Cardiac fibroblast (primary cell): Measurements from ENCODE around the gene PDZD7.

Experiments used
- DNase-seq, 2 donors: peaks; one replicate each; pipeline versions ENCODE4 v3.0.0 to v3.0.0-alpha.2; 2010; ENCODE audit warnings: low read depth in 2 of 2
- H3K4me3 ChIP-seq, 2 donors: replicated peaks in 1 of 2; 1 replicate in 1 of 2; 2 replicates in 1 of 2; pipeline ENCODE4 v1.5.1; 2011; ENCODE audit warnings: low read depth in 2 of 2, low read length in 2 of 2, mild to moderate bottlenecking in 2 of 2, moderate library complexity in 1 of 2
- TF ChIP-seq, protein P1 (sequence below): IDR thresholded peaks from one replicate; pipeline ENCODE4 v1.5.1; 2011; ENCODE audit warnings: low read depth, mild to moderate bottlenecking, low read length, inconsistent platforms

The PDZD7 gene

GRCh38 chr10:101016814-101017213 is 14.1 kb downstream of the PDZD7 start:
- no peak for DNase-seq
- TF ChIP-seq, protein P1, sequence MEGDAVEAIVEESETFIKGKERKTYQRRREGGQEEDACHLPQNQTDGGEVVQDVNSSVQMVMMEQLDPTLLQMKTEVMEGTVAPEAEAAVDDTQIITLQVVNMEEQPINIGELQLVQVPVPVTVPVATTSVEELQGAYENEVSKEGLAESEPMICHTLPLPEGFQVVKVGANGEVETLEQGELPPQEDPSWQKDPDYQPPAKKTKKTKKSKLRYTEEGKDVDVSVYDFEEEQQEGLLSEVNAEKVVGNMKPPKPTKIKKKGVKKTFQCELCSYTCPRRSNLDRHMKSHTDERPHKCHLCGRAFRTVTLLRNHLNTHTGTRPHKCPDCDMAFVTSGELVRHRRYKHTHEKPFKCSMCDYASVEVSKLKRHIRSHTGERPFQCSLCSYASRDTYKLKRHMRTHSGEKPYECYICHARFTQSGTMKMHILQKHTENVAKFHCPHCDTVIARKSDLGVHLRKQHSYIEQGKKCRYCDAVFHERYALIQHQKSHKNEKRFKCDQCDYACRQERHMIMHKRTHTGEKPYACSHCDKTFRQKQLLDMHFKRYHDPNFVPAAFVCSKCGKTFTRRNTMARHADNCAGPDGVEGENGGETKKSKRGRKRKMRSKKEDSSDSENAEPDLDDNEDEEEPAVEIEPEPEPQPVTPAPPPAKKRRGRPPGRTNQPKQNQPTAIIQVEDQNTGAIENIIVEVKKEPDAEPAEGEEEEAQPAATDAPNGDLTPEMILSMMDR, result no peak
- H3K4me3 ChIP-seq, result no peak overlapping the region

DNA sequence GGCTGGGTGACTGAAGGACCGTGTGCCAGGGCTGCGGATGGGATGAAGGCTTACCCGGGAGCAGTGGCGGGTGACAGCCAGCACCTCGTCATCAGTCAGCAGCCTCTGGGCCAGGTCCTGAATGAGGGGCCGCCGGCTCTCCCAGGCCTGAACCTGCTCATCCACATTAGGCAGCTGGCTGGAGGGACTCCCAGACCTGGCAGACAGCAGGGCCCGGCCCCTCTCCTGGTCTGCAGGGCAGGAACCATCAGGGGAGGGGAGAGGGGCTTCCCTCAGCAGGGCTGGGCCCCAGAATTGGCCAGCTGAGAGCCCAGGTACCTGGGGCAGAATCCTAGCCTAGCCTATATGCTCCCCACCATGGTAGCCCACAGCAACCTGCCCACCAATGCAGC is 15.4 kb downstream of the PDZD7 start:
- H3K4me3 ChIP-seq, result no peak overlapping the region
- TF ChIP-seq, protein P1, result no peak
- no peak for DNase-seq

DNA sequence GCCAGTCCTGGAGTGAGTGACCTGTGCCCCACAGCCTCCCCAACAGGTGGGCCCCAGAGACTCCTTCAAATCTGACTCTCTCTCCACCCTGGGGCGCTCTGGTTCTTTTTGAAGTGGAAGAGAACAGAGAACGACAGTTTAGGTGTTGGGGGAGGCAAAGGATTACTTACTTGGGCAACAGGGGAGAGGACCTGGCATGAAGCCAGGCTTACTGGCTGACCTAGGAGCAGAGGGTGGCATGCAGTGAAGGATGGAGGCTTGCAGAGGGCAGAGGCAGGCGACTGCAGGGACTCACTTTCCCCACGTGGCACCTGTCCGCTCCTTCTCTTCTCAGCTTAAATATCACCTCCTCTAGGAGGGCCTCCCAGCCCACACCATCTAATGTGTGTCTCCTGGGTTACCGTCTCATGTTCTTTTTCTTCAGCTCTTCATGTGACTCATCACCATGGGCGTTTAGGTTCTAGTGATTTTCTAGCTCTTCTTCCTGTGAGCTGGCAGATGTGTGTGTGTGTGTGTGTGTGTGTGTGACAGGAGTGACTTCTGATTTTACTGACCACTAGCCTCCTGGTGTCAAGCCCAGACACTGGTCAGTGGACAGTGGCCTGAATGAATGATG is 15.9 kb downstream of the PDZD7 start:
- H3K4me3 ChIP-seq, result no peak overlapping the region
- DNase-seq, result peak; percentile 78 to 95
- TF ChIP-seq, protein P1, result no peak

- DNase-seq, result peak; percentile 73 to 79
- no peak overlapping the region for H3K4me3 ChIP-seq
- TF ChIP-seq, protein P1, result peak; percentile 98
Observed at GRCh38 chr10:101014230-101014884, 16.6 kb downstream of the PDZD7 start.

- H3K4me3 ChIP-seq, result no peak overlapping the region
- TF ChIP-seq, protein P1, result no peak
- no peak for DNase-seq
Observed at GRCh38 chr10:101013365-101013825, 17.5 kb downstream of the PDZD7 start.

- H3K4me3 ChIP-seq, result no peak overlapping the region
- peak; percentile 92 to 95 for DNase-seq
Observed at GRCh38 chr10:101012525-101013364, 18.2 kb downstream of the PDZD7 start.

More at GRCh38 chr10:101012525-101013364, 18.2 kb downstream of the PDZD7 start:
- TF ChIP-seq, protein P1, result peak; percentile 74
